ENCODE data around the gene UBXN10.
A peak's percentile ranks its signal among the peaks of the same experiment; 100 is the strongest.

Gene UBXN10

GRCh38 chr1:20185834-20186782 lies at the start of gene UBXN10, which contains the start of gene PLA2G2C:
Gene UBXN10 (plus strand): TSS chr1:20186096. CDS start chr1:20190562, 4,466 bp downstream.
Gene PLA2G2C (minus strand): TSS chr1:20186518. CDS start chr1:20177363, 9,155 bp downstream.
- peak in 1 of 2 donors; percentile 41 for DNase-seq (ENCODE audit: low read depth in 2 of 2)
- H3K4me3 ChIP-seq (replicated peaks in 1 of 2; ENCODE audit: low read depth in 2 of 2, low read length in 2 of 2), result peak within 1 kb of the TSS in 1 of 2 donors; percentile 21
- TF ChIP-seq CTCF (IDR thresholded peaks at IDR 0.05; ENCODE audit: low read depth, low read length), result no peak

GRCh38 chr1:20136249-20136648 lies 49.6 kb upstream of the UBXN10 start:
- no peak for DNase-seq (ENCODE audit: low read depth in 2 of 2)
- no peak for TF ChIP-seq CTCF (IDR thresholded peaks at IDR 0.05; ENCODE audit: low read depth, low read length)
- no peak overlapping the region for H3K4me3 ChIP-seq (replicated peaks in 1 of 2; ENCODE audit: low read depth in 2 of 2, low read length in 2 of 2)

GRCh38 chr1:20137055-20137454 lies 48.8 kb upstream of the UBXN10 start:
- no peak for TF ChIP-seq CTCF (IDR thresholded peaks at IDR 0.05; ENCODE audit: low read depth, low read length)
- H3K4me3 ChIP-seq (replicated peaks in 1 of 2; ENCODE audit: low read depth in 2 of 2, low read length in 2 of 2), result no peak overlapping the region
- no peak for DNase-seq (ENCODE audit: low read depth in 2 of 2)

GRCh38 chr1:20137604-20138003 lies 48.3 kb upstream of the UBXN10 start:
- TF ChIP-seq CTCF (IDR thresholded peaks at IDR 0.05; ENCODE audit: low read depth, low read length), result no peak
- H3K4me3 ChIP-seq (replicated peaks in 1 of 2; ENCODE audit: low read depth in 2 of 2, low read length in 2 of 2), result no peak overlapping the region
- no peak for DNase-seq (ENCODE audit: low read depth in 2 of 2)

- DNase-seq (ENCODE audit: low read depth in 2 of 2), result no peak
- TF ChIP-seq CTCF (IDR thresholded peaks at IDR 0.05; ENCODE audit: low read depth, low read length), result no peak
- H3K4me3 ChIP-seq (replicated peaks in 1 of 2; ENCODE audit: low read depth in 2 of 2, low read length in 2 of 2), result no peak overlapping the region
These were observed 47.5 kb upstream of the UBXN10 start for GRCh38 chr1:20138346-20138745.

- no peak for TF ChIP-seq CTCF (IDR thresholded peaks at IDR 0.05; ENCODE audit: low read depth, low read length)
- no peak within 1 kb of the TSS for H3K4me3 ChIP-seq (replicated peaks in 1 of 2; ENCODE audit: low read depth in 2 of 2, low read length in 2 of 2)
- no peak for DNase-seq (ENCODE audit: low read depth in 2 of 2)
These were observed 46.8 kb upstream of the UBXN10 start, which contains the start of gene PLA2G2F for GRCh38 chr1:20138961-20139550. Gene PLA2G2F (plus strand): TSS chr1:20139323. CDS start chr1:20139428, 105 bp downstream.

Measured in cardiac fibroblast (primary cell).